ENCODE data around the gene CCDC102B.

GRCh38 chr18:68944330-68944729, 146.4 kb downstream of the CCDC102B start:
- no peak for TF ChIP-seq CTCF (IDR thresholded peaks at IDR 0.05)
- no peak for TF ChIP-seq POLR2A (IDR thresholded peaks at IDR 0.05)
